Measurements from ENCODE around the gene CHTF8.

CHTF8 gene

GRCh38 chr16:69105501-69106361, 26.7 kb downstream of the CHTF8 start, which contains the start of gene HAS3 (continued):
- TF ChIP-seq ZNF366 (tag by site-specific recombination; conservative IDR thresholded peaks at IDR 0.05) (no peak), ZNF610 (tag by site-specific recombination; IDR thresholded peaks at IDR 0.05; ENCODE audit: borderline replicate concordance) (no peak), ZNF19 (tag by site-specific recombination; IDR thresholded peaks at IDR 0.05; ENCODE audit: low read depth) (no peak), GLI4 (tag by site-specific recombination; IDR thresholded peaks at IDR 0.05) (no peak), ZNF248 (tag by site-specific recombination; IDR thresholded peaks at IDR 0.05) (no peak), ZNF518A (tag by site-specific recombination; conservative IDR thresholded peaks at IDR 0.05; ENCODE audit: low read depth) (no peak), KLF16 (tag by site-specific recombination; IDR thresholded peaks at IDR 0.05) (no peak), CTCF (tag by site-specific recombination; IDR thresholded peaks at IDR 0.05) (peak; percentile 73), ZSCAN18 (tag by site-specific recombination; IDR thresholded peaks at IDR 0.05) (no peak), ZNF37A (tag by site-specific recombination; IDR thresholded peaks at IDR 0.05) (no peak), KLF9 (tag by site-specific recombination; IDR thresholded peaks at IDR 0.05; ENCODE audit: low read depth) (peak; percentile 41; the same call in 1 of the 2 replicates), ZNF239 (tag by site-specific recombination; IDR thresholded peaks at IDR 0.05) (no peak), ZFP37 (tag by site-specific recombination; IDR thresholded peaks at IDR 0.05) (no peak), TRIM28 (IDR thresholded peaks at IDR 0.05; ENCODE audit: borderline replicate concordance, low read length) (no peak), ZNF302 (tag by site-specific recombination; IDR thresholded peaks at IDR 0.05; ENCODE audit: low read depth) (no peak), ZSCAN5A (tag by site-specific recombination; IDR thresholded peaks at IDR 0.05) (no peak), ZNF777 (tag by site-specific recombination; IDR thresholded peaks at IDR 0.05; ENCODE audit: borderline replicate concordance) (no peak), ZNF426 (tag by site-specific recombination; IDR thresholded peaks at IDR 0.05) (no peak), ZNF776 (tag by site-specific recombination; IDR thresholded peaks at IDR 0.05; ENCODE audit: borderline replicate concordance) (no peak), ZNF10 (tag by site-specific recombination; IDR thresholded peaks at IDR 0.05) (no peak), ZNF510 (tag by site-specific recombination; IDR thresholded peaks at IDR 0.05; ENCODE audit: insufficient replicate concordance) (no peak), ZNF571 (tag by site-specific recombination; IDR thresholded peaks at IDR 0.05) (no peak), KLF10 (tag by site-specific recombination; IDR thresholded peaks at IDR 0.05) (no peak), YY2 (tag by site-specific recombination; IDR thresholded peaks at IDR 0.05) (no peak), ZNF747 (tag by site-specific recombination; IDR thresholded peaks at IDR 0.05) (no peak), ZNF626 (tag by site-specific recombination; IDR thresholded peaks at IDR 0.05) (no peak), YY1 (tag by site-specific recombination; IDR thresholded peaks at IDR 0.05) (no peak), ZNF677 (tag by site-specific recombination; IDR thresholded peaks at IDR 0.05) (no peak), ZNF280C (tag by site-specific recombination; IDR thresholded peaks at IDR 0.05) (no peak)

Measured in HEK293 (cell line).